Stimulated activated CD8-positive, alpha-beta memory T cell treated with anti-CD3 and anti-CD28 coated beads, Interleukin-2, amount 100 ng/mL, for 1 hour (primary cell): Measurements from ENCODE around the gene CACNB4.

Experiments used
- DNase-seq, 2 donors: peaks; one replicate each; pipeline ENCODE4 v3.0.0-alpha.2; 2020; ENCODE audit warnings: low read depth in 2 of 2

CACNB4 gene

DNA sequence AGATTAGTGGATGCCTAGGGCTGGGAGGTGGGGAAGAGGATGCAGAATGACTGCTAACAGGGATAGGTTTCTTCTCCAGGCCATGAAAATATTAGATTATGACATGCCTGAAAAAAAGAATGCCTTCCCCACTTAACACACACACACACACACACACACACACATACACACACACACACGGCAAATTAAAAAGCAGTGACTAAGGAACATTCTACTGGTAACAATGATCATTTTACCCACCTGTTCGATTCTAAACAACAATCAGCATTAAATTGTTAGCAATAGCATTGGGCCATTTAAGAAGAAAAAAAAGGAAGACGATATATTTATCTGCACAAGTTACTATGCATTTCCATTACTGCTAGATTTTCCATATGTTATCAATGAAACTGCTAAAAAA is 10.8 kb downstream of the CACNB4 start:
- DNase-seq = no peak

- DNase-seq = no peak
Observed at GRCh38 chr2:152086231-152086630, 12.6 kb downstream of the CACNB4 start.

GRCh38 chr2:152084076-152084475 is 14.8 kb downstream of the CACNB4 start:
- no peak for DNase-seq

- no peak for DNase-seq
Observed at GRCh38 chr2:152083202-152083875, 15.5 kb downstream of the CACNB4 start.

- DNase-seq = no peak
Observed at GRCh38 chr2:152078662-152079061, 20.2 kb downstream of the CACNB4 start.

DNA sequence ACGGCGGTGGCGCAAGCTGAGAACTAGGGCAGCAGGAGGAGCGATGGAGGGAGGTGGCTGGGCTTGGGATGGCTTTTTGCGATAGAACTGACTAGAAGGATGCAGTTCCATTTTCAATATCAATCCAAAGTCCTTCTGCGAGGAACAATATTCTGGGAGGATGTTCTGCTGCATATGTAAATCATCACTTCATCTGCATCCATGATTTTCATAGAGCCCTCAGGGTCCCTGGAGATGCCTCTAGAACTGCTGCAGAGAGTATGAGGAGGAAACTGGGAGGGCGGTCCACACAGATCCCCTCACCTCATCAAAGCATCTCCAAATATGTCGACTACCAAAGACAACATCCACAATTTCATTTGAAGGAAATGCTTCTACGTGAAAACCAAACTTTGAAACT is 20.8 kb downstream of the CACNB4 start:
- DNase-seq = no peak

- no peak for DNase-seq
Observed at GRCh38 chr2:152075461-152076050, 23.3 kb downstream of the CACNB4 start.

DNA sequence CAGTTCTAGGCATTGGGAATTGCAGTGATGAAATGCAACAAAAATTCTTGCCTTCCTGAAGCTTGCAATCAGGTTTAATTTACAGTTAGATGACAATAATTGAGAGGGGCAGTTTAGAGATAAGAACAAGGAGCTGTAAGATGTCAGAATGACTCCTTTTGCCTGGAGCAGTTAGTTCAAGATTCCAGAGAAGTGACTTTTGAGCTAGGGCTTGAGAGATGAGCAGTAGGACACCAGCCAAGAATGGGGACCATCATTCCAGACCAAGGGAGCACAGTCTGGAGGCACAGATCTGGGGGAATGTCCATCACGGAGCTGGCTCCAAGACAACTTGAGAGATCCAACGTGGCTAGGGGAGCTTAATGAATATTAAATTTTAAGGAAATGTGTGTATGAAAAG is 26.8 kb downstream of the CACNB4 start:
- no peak for DNase-seq

DNA sequence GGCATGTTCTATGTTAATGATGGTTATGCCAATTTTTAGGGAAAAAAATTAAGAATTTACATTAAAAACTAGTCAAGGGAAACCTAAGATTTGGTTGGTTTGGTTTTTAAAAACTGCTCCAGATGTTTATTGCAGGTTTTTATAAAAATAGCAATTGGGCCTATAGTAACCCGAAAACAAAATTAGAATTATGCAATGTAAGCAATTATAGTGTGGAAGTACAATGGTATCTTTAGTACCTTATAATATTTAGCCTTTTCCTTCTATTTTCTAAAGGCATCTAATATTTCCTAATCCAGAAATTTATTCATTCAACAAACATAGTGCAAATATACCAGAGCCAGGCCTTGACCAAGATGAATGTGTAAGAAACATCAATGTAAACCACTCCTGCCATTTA is 27.3 kb downstream of the CACNB4 start:
- DNase-seq = no peak

GRCh38 chr2:152071092-152071491 is 27.8 kb downstream of the CACNB4 start:
- no peak for DNase-seq

DNA sequence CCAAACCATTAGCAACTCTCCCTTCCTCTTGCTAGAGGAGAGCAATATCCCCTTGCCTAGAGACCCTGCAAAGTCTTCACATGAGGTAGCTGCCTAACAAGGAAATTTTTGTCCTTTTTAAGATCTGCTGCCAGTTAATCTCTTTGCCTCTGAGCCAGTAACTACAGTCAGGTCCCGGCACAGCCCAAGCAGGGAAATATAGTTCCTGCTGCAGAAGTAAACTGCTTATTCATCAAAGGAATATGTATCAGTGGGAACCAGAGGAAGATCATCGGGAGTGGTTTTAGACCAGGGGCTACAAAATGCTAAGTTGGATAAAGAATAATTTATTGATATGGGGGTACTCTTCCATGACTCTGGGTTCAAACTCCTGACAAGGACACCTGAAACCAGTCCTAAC is 30.6 kb downstream of the CACNB4 start:
- DNase-seq = no peak

DNA sequence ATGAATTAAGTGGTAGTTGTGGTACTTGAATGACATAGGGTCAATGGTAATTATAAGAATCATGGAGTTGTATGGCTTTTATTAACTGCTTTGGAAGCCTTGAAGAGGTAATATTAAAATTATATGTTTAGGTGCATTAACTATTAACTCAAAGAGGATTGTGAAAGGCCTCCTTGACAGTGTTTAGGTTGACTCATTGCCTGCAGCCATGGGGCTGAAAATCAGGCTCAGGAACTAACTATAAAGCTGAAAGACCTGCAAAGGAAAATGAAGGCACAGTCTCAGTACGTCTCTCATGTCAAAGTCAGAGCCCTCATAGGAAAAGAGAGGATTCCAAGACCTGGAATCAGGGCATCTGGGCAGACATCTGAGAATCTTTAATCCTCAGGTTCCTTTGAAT is 31.0 kb downstream of the CACNB4 start:
- no peak for DNase-seq

DNA sequence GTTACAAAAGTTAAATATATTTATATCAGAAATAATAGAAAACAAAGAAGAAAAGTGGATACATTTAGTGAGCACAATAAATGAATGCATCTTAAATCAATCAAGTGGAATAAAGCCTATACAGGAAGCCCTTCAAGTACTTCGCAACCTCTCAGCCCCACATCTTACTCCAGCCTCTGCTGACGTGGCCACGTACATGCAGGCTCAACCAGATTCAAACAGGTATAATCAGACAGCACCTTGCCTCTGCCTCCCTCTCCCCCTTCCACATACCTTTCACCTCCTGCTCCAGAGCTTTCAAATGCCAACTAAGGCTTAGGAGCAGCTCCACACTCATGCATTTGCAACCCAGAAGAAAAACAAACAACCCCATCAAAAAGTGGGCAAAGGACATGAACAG is 32.9 kb downstream of the CACNB4 start:
- no peak for DNase-seq

DNA sequence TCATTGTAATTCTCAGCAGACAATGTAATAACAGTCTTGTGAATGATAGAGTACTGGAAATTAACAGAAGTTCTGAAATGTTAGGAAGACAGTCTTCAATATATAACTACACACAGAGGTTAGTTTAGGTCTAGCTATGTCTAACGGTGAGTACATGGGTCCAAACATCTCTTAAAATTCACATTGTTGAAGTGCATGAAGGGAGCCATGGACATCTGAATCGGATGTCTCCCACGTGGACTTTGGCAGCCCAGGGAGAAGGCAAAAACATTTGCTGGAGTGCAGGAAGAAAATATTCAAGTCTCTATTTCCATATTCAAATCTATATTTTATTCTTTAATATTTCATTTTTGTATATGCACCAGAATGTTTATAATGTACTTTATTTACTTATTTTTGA is 34.8 kb downstream of the CACNB4 start:
- DNase-seq = no peak

DNA sequence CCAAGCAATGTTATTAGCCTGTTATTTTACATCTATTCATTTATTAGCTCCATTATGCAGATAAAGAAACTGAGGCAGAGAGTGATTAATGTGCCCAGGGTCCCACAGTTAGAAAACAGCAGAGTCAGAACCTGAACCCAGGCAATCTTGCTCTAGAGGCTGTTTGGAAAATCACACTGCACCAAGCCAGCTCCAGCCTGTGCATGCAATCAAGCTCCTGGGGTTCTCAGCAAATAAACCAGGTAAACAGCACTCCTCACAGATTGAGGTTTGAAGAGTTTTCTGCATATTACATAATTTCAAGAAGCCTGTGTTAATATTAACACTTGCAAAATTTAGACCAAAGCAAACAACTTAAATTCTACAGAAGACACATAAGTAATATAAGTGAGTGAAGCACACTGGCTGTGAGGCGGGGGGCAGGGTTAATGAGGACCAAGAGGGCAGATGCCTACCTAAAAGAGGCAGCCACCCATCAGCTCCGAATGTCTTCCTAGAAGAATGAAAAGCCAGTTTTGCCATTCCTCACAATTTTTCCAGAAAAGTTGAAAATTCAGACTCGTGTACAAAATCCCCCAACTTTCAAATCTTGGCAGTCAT is 35.4 kb downstream of the CACNB4 start:
- no peak for DNase-seq

GRCh38 chr2:152062125-152063091 is 36.4 kb downstream of the CACNB4 start:
- DNase-seq = no peak

DNA sequence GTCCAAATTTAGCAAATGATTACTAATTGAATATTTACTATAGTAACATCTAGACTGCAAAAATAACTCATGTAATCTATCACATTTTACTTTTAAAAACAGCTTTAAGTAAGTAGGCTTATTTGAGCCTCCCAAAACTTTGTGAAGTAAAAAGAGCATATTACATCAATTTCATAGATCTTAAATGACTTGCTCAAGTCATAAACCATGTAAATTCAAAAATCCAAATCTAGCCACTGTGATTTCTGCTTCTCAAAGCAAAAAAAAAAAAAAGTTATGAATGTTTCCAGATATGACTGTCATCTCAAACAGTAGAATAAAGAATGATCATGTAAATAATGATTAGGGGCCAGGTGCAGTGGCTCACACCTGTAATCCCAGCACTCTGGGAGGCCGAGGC is 37.5 kb downstream of the CACNB4 start:
- DNase-seq = no peak

DNA sequence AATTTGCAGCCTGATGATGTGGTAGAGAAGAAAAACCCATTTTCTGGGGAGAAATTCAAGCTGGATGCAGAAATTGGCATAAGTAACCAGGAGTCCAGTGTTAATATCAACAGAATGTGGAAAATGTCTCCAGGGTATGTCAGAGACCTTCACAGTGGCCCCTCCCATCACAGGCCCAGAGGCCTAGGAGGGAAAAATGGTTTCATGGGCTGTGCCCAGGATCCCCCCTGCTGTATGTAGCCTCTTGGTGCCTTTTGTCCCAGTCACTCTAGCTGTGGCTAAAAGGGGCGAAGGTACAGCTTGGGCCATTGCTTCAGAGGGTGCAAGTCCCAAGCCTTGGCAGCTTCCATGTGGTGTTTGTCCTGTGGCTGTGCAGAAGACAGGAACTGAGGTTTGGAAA is 40.2 kb downstream of the CACNB4 start:
- no peak for DNase-seq

DNA sequence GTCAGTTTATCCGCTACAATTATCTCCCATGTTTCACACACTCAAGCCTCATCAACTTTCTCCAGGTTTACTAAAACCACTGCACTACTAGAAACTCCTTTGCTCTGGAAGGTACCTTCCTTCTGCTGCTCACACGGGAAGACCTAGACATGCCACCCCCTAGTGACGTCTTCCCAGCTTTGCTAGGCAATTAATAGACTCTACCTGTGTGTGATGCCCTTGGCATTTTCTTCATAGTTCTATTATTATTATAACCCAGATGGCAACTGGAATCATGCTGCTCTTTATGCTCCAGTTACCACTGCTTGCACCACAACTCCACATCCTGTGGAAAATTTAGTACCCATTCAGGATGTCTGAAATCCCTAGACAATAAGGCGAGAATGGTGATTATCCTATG is 42.4 kb downstream of the CACNB4 start:
- DNase-seq = no peak

DNA sequence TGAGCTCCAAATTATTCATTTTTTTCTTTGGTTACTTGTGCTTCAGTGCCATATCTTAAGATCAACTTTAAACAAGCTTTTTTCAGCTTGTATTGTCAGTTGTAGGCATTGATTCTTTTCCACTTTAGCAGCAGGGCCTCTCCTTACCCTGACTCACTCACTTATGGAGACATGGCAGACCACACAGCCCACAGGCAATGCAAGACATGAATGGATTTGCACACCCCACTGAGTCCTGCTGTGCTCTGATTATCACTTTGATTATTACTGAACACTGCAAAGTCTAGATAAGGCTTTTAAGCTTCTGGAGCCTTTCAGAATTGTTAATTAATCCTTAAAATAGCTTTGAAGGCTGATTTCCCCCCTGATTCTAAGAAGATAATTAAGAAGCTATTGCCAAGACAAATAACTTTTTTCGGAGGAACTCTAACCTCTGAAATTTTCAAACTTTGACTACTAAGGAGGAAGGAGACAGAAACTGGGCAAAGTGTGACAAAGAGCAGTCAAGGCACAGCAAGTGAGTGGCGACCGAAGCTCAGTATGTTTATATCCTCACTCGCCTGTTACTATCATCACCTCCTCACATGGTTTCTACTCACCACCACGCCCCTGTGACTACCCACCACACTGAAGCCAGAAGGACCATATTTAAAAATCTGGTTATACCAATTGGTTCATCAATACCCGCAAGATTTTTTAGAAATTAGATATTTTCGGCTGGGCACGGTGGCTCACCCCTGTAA is 43.3 kb downstream of the CACNB4 start:
- DNase-seq = no peak

GRCh38 chr2:152054593-152054992 is 44.3 kb downstream of the CACNB4 start:
- DNase-seq = no peak

DNA sequence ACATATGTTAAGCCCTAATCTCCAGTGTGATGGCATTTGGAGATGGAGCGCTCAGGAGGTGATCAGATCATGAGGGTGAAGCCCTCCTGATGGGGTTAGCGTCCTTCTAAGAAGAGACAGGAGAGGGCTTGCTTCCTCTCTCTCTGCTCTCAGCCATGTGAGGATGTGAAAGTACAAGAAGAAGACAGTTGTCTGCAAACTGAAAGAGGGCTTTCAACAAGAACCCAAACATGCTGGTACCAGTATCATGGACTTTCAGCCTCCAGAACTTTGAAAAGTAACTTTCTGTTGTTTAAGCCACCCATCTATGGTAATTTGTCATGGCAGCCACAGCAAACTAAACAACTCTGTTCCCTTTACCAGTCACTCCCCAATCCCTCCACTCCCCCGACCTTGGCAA is 47.4 kb downstream of the CACNB4 start:
- no peak for DNase-seq
